Measurements from ENCODE around the gene SNX25.

SNX25 gene

GRCh38 chr4:185167234-185167633 is 42.2 kb upstream of the SNX25 start:
- TF ChIP-seq TCF4 (CRISPR knock-in tag; IDR thresholded peaks at IDR 0.05; ENCODE audit: borderline replicate concordance) (no peak), ZC3H10 (CRISPR knock-in tag; IDR thresholded peaks at IDR 0.05) (no peak), ARNTL (CRISPR knock-in tag; IDR thresholded peaks at IDR 0.05; ENCODE audit: borderline replicate concordance, low read depth) (no peak), GLIS3 (CRISPR knock-in tag; IDR thresholded peaks at IDR 0.05) (no peak), ZNF70 (CRISPR knock-in tag; IDR thresholded peaks at IDR 0.05) (no peak), ESRRG (CRISPR knock-in tag; IDR thresholded peaks at IDR 0.05) (no peak), BACH2 (CRISPR knock-in tag; IDR thresholded peaks at IDR 0.05; ENCODE audit: borderline replicate concordance) (no peak), TSHZ2 (CRISPR knock-in tag; IDR thresholded peaks at IDR 0.05) (no peak), PATZ1 (CRISPR knock-in tag; IDR thresholded peaks at IDR 0.05; ENCODE audit: borderline replicate concordance) (no peak), ZNF565 (CRISPR knock-in tag; conservative IDR thresholded peaks at IDR 0.05; ENCODE audit: low read depth) (no peak), CSDC2 (CRISPR knock-in tag; IDR thresholded peaks at IDR 0.05) (no peak), TOX (CRISPR knock-in tag; IDR thresholded peaks at IDR 0.05; ENCODE audit: borderline replicate concordance) (no peak), ZFP3 (CRISPR knock-in tag; IDR thresholded peaks at IDR 0.05) (no peak), ISL1 (CRISPR knock-in tag; IDR thresholded peaks at IDR 0.05) (no peak), POU6F1 (CRISPR knock-in tag; IDR thresholded peaks at IDR 0.05; ENCODE audit: borderline replicate concordance, low read depth) (no peak), CSRNP3 (CRISPR knock-in tag; IDR thresholded peaks at IDR 0.05) (no peak), SNAI2 (CRISPR knock-in tag; IDR thresholded peaks at IDR 0.05) (no peak)
- no peak for ATAC-seq

- no peak for ATAC-seq
- TF ChIP-seq CSDC2 (CRISPR knock-in tag; IDR thresholded peaks at IDR 0.05) (no peak), PPARA (CRISPR knock-in tag; IDR thresholded peaks at IDR 0.05; ENCODE audit: borderline replicate concordance) (no peak), OSR1 (CRISPR knock-in tag; IDR thresholded peaks at IDR 0.05) (no peak), RARB (CRISPR knock-in tag; IDR thresholded peaks at IDR 0.05) (no peak), BACH2 (CRISPR knock-in tag; IDR thresholded peaks at IDR 0.05; ENCODE audit: borderline replicate concordance) (no peak), ZNF8 (CRISPR knock-in tag; IDR thresholded peaks at IDR 0.05) (no peak), ZFP3 (CRISPR knock-in tag; IDR thresholded peaks at IDR 0.05) (no peak), TSHZ2 (CRISPR knock-in tag; IDR thresholded peaks at IDR 0.05) (no peak), GLIS3 (CRISPR knock-in tag; IDR thresholded peaks at IDR 0.05) (no peak), TOX (CRISPR knock-in tag; IDR thresholded peaks at IDR 0.05; ENCODE audit: borderline replicate concordance) (no peak), SNAI2 (CRISPR knock-in tag; IDR thresholded peaks at IDR 0.05) (no peak), ESRRG (CRISPR knock-in tag; IDR thresholded peaks at IDR 0.05) (no peak), ZFP30 (CRISPR knock-in tag; IDR thresholded peaks at IDR 0.05) (no peak), PATZ1 (CRISPR knock-in tag; IDR thresholded peaks at IDR 0.05; ENCODE audit: borderline replicate concordance) (no peak), TCF4 (CRISPR knock-in tag; IDR thresholded peaks at IDR 0.05; ENCODE audit: borderline replicate concordance) (no peak)
Observed at GRCh38 chr4:185171373-185172071, 37.9 kb upstream of the SNX25 start.
